ENCODE data around the gene SYNE2. TPM values are rescaled to one million over a fixed set of nuclear protein-coding genes. Genes with fewer than 3 reads are reported as not detected.

SYNE2 gene
- total and polyA plus RNA-seq, 2 of the 8 experiments (the other 6 are each of a cell fraction or from before 2014, with no cell fraction given), result 32.6 to 46.1 TPM

DNA sequence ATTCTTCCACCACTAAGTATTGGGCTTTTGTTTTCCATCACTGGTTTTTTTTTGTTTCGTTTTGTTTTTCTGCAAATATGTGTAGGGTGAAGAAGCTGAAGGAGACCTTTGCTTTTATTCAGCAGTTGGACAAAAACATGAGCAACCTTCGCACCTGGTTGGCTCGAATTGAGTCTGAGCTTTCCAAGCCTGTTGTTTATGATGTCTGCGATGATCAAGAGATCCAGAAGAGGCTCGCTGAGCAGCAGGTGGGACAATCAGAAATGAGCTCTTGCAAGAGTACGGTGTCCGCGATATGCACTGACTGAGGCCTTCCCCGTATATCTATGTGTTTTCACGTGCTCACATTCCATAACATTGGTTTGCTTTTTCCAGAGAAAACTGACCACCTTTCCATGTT is 349.9 kb downstream of the SYNE2 start:
- Histone ChIP-seq H4K91ac (replicated peaks; ENCODE audit: insufficient read length, low read length) (no peak overlapping the region), H3K27me3 (replicated peaks in 1 of 4; ENCODE audit: control insufficient read depth in 3 of 4, extremely low read depth in 1 of 4, insufficient read depth in 3 of 4, low read length in 3 of 4) (no peaks in the 10 kb centered on the region), H3K18ac (ENCODE audit: extremely low read depth, low read length) (no peak overlapping the region), H2BK20ac (ENCODE audit: low read length) (no peak overlapping the region), H3K4me1 (replicated peaks in 1 of 4; ENCODE audit: control insufficient read depth in 3 of 4, insufficient read depth in 4 of 4, low read length in 3 of 4) (peaks cover 3 to 10% (median 6%) of the 10 kb centered on the region in 4 experiments), H2BK120ac (replicated peaks; ENCODE audit: low read depth, low read length) (no peak overlapping the region), H3K9ac (replicated peaks in 1 of 4; ENCODE audit: extremely low read depth in 1 of 4, low read depth in 3 of 4, low read length in 3 of 4) (no peak overlapping the region), H4K8ac (ENCODE audit: extremely low read depth, insufficient read depth, low read length) (no peak overlapping the region), H3K79me2 (ENCODE audit: control insufficient read depth in 1 of 2, insufficient read depth in 2 of 2, low read length in 2 of 2) (peaks cover 0 to 5% of the 10 kb centered on the region in 2 experiments; a peak in 1 of 4 replicates), H3K4me3 (ENCODE audit: extremely low read depth in 1 of 4, insufficient read depth in 2 of 4, low read depth in 3 of 4, low read length in 4 of 4) (no peak overlapping the region), H3K23ac (ENCODE audit: insufficient read length) (no peak overlapping the region), H4K20me1 (replicated peaks in 1 of 2; ENCODE audit: control insufficient read depth in 1 of 2, insufficient read depth in 2 of 2, low read length in 2 of 2) (peaks cover 0 to 2% of the 10 kb centered on the region in 2 experiments), H2AFZ (ENCODE audit: low read length) (no peak overlapping the region), H2BK5ac (ENCODE audit: low read depth, low read length) (no peak overlapping the region), H2BK12ac (ENCODE audit: low read depth, low read length) (no peak overlapping the region), H3K27ac (ENCODE audit: low read depth, low read length) (no peak overlapping the region), H3K79me1 (ENCODE audit: low read depth, low read length) (no peaks in the 10 kb centered on the region; the same call in 1 of the 2 replicates), H3K36me3 (ENCODE audit: control insufficient read depth in 2 of 4, insufficient read depth in 4 of 4, low read length in 3 of 4) (no peaks in the 10 kb centered on the region), H3K23me2 (ENCODE audit: low read depth, low read length) (no peaks in the 10 kb centered on the region), H3K14ac (ENCODE audit: insufficient read length) (no peak overlapping the region), H2BK15ac (ENCODE audit: low read length) (no peak overlapping the region), H3K4me2 (ENCODE audit: insufficient read depth in 1 of 2, low read depth in 2 of 2, low read length in 2 of 2) (no peak overlapping the region), H3K4ac (replicated peaks; ENCODE audit: insufficient read length, low read depth, low read length) (no peak overlapping the region), H3K9me3 (ENCODE audit: insufficient read depth in 2 of 2, low read depth in 1 of 2, low read length in 1 of 2) (no peaks in the 10 kb centered on the region), H2AK5ac (ENCODE audit: low read depth, low read length) (no peak overlapping the region), H3K56ac (replicated peaks; ENCODE audit: insufficient read length, low read depth, low read length) (no peak overlapping the region), H4K5ac (ENCODE audit: insufficient read length, low read depth, low read length) (no peak overlapping the region)
- 89% methylated on average over 10 of the region's 10 CpGs; no CpG with 5 or more reads in 1 of the 2 experiments for WGBS, 2 experiments (ENCODE audit: extremely low coverage in 1 of 2, insufficient coverage in 1 of 2, insufficient read length in 1 of 2, insufficient replicate concordance in 2 of 2, low coverage in 1 of 2, low lambda C conversion rate in 2 of 2, missing lambda C conversion rate in 1 of 2)
- FAIRE-seq (no peak), DNase-seq (ENCODE audit: low read depth in 1 of 2, low spot score in 2 of 2) (no peak)
- TF ChIP-seq TCF12 (IDR thresholded peaks at IDR 0.05; ENCODE audit: low read depth, low read length) (no peak), CHD2 (IDR thresholded peaks at IDR 0.05; ENCODE audit: low read length) (no peak), CEBPB (IDR thresholded peaks at IDR 0.05; ENCODE audit: low read depth, low read length) (no peak), NANOG (IDR thresholded peaks at IDR 0.05; ENCODE audit: insufficient read depth, low read depth, low read length, poor library complexity, severe bottlenecking) (no peak), BACH1 (IDR thresholded peaks at IDR 0.05; ENCODE audit: low read length) (no peak), GABPA (IDR thresholded peaks at IDR 0.05; ENCODE audit: borderline replicate concordance, insufficient read depth, low read length) (no peak), KDM1A (IDR thresholded peaks at IDR 0.05; ENCODE audit: borderline replicate concordance, low read length) (no peak), GTF2F1 (IDR thresholded peaks at IDR 0.05; ENCODE audit: borderline replicate concordance, low read depth, low read length) (no peak), RBBP5 (IDR thresholded peaks at IDR 0.05; ENCODE audit: borderline replicate concordance, low read depth, low read length) (no peak), TEAD4 (IDR thresholded peaks at IDR 0.05; ENCODE audit: low read depth, low read length) (no peak), CHD1 (IDR thresholded peaks at IDR 0.05; ENCODE audit: low read depth, low read length) (no peak)
- TF ChIP-seq, protein P1, sequence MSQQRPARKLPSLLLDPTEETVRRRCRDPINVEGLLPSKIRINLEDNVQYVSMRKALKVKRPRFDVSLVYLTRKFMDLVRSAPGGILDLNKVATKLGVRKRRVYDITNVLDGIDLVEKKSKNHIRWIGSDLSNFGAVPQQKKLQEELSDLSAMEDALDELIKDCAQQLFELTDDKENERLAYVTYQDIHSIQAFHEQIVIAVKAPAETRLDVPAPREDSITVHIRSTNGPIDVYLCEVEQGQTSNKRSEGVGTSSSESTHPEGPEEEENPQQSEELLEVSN (IDR thresholded peaks at IDR 0.05), result no peak
- CTCF ChIA-PET (ENCODE audit: partially characterized antibody), result interaction anchor here (1.3 to 2.3 kb wide), 2 partner anchors 92 to 101 kb away, joined by 3 to 9 read pairs; no protein-coding TSS in a partner anchor
- POLR2A ChIA-PET (ENCODE audit: partially characterized antibody), result no interaction called here

Data from H1 (cell line).